GM21723 (cell line): ENCODE results near the gene PCDHB16.
"Not testable (repeated sequence)": the region's sequence is repeated elsewhere in the genome, so short reads cannot be mapped to it uniquely, and the experiment has no call there.

Source experiments
- ATAC-seq: cut with Tn5 transposase; IDR thresholded peaks from one replicate; pipeline ENCODE4 v1.9.1; 2021; ENCODE audit warnings: mild to moderate bottlenecking, moderate library complexity; ENCODE audit not compliant: unreplicated experiment

The PCDHB16 gene

DNA sequence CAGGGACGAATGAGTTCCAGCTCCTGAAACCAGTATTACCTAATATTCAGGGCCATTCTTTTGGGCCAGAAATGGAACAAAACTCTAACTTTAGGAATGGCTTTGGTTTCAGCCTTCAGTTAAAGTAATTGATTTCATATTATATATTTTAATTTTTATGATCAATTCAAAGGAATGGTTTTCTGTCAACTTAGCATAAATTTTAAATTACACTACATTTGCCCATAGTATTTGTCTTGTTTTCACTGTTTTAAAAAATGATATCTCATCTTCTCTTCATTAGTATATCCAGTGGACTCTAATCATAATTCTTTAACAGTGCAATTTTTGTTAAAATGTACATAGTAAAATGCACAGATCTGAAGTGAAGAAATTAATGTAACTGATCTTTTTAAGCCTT, 1.9 kb upstream of the PCDHB16 start:
- ATAC-seq = no peak

DNA sequence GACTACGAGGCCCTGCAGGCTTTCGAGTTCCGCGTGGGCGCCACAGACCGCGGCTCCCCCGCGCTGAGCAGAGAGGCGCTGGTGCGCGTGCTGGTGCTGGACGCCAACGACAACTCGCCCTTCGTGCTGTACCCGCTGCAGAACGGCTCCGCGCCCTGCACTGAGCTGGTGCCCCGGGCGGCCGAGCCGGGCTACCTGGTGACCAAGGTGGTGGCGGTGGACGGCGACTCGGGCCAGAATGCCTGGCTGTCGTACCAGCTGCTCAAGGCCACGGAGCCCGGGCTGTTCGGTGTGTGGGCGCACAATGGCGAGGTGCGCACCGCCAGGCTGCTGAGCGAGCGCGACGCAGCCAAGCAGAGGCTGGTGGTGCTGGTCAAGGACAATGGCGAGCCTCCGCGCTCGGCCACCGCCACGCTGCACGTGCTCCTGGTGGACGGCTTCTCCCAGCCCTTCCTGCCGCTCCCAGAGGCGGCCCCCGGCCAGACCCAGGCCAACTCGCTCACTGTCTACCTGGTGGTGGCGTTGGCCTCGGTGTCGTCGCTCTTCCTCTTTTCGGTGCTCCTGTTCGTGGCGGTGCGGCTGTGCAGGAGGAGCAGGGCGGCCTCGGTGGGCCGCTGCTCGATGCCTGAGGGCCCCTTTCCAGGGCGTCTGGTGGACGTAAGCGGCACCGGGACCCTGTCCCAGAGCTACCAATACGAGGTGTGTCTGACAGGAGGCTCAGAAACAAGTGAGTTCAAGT, 2.1 kb downstream of the PCDHB16 start:
- not testable (repeated sequence) for ATAC-seq

DNA sequence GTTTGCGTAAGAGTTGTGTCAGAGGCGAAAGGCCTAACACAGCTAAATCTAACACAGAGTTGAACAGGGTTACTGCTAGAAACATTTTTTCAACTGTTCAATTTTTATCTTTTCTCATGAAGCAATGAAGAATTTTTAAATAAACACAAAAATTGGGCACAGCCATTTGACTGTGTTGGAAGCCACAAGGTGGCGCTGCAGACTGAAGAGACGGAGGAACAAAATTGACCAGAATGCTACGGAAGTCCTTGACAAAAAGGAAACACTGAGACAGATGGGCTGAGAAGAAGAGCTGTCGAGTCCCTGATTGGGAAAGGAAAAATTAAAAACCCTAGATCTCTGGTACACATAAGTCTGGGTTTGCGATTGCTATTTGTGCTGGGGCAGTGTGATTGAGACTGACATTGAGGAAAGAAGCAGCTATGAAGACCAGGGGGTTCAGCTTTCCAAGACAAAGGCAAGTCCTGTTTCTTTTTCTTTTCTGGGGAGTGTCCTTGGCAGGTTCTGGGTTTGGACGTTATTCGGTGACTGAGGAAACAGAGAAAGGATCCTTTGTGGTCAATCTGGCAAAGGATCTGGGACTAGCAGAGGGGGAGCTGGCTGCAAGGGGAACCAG, 4.8 kb downstream of the PCDHB16 start, which contains the start of gene PCDHB9:
Gene PCDHB9, plus strand, starts transcription at position 265 of the 616 bp plus-strand sequence. Its CDS starts 158 bp downstream, at position 423.
- ATAC-seq = no peak

DNA sequence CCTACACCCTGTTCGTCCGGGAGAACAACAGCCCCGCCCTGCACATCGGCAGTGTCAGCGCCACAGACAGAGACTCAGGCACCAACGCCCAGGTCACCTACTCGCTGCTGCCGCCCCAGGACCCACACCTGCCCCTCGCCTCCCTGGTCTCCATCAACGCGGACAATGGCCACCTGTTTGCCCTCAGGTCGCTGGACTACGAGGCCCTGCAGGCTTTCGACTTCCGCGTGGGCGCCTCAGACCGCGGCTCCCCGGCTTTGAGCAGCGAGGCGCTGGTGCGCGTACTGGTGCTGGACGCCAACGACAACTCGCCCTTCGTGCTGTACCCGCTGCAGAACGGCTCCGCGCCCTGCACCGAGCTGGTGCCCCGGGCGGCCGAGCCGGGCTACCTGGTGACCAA, 6.5 kb downstream of the PCDHB16 start:
- ATAC-seq = not testable (repeated sequence)

DNA sequence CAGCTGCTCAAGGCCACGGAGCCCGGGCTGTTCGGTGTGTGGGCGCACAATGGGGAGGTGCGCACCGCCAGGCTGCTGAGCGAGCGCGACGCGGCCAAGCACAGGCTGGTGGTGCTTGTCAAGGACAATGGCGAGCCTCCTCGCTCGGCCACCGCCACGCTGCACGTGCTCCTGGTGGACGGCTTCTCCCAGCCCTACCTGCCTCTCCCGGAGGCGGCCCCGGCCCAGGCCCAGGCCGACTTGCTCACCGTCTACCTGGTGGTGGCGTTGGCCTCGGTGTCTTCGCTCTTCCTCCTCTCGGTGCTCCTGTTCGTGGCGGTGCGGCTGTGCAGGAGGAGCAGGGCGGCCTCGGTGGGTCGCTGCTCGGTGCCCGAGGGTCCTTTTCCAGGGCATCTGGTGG, 6.9 kb downstream of the PCDHB16 start:
- ATAC-seq = not testable (repeated sequence)

DNA sequence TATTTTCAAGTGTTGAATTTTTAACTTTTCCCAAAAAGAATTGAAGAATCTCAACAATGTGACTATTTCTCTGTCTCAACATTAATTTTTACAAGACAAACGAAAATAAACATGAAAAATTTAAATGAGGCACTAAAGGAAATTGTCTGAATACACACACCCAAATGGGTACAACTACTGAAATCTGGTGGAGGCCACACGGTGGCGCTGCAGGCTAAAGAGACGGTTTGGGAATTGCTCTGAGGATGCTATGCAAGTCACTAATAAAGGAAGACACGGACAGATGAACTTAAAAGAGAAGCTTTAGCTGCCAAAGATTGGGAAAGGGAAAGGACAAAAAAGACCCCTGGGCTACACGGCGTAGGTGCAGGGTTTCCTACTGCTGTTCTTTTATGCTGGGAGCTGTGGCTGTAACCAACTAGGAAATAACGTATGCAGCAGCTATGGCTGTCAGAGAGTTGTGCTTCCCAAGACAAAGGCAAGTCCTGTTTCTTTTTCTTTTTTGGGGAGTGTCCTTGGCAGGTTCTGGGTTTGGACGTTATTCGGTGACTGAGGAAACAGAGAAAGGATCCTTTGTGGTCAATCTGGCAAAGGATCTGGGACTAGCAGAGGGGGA, 10.0 kb downstream of the PCDHB16 start, which contains the start of gene PCDHB10:
Gene PCDHB10, plus strand, starts transcription at position 244 of the 616 bp plus-strand sequence. Its CDS starts 200 bp downstream, at position 444.
- ATAC-seq = no peak

DNA sequence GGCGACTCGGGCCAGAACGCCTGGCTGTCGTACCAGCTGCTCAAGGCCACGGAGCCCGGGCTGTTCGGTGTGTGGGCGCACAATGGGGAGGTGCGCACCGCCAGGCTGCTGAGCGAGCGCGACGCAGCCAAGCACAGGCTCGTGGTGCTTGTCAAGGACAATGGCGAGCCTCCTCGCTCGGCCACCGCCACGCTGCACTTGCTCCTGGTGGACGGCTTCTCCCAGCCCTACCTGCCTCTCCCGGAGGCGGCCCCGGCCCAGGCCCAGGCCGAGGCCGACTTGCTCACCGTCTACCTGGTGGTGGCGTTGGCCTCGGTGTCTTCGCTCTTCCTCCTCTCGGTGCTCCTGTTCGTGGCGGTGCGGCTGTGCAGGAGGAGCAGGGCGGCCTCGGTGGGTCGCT, 12.1 kb downstream of the PCDHB16 start:
- ATAC-seq = not testable (repeated sequence)

DNA sequence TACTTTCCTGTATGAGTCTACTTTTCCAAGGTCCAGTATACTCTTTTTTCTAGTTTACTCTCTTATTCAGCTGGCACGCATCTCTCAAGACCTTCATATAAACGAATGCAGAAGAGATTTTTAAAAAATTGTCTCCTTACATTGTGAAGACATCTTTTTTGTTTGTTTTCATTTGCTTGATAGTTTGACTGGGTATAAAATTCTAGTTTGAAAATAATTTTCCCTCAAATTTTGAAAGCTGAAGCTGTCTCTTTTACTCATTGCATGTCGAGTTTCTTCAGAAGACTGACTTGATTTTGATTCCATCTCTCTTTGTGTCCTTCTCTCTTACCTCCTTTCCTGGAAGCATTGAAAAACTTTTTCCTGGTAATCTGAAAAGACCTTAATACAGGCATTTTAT, 14.2 kb downstream of the PCDHB16 start:
- ATAC-seq = no peak

DNA sequence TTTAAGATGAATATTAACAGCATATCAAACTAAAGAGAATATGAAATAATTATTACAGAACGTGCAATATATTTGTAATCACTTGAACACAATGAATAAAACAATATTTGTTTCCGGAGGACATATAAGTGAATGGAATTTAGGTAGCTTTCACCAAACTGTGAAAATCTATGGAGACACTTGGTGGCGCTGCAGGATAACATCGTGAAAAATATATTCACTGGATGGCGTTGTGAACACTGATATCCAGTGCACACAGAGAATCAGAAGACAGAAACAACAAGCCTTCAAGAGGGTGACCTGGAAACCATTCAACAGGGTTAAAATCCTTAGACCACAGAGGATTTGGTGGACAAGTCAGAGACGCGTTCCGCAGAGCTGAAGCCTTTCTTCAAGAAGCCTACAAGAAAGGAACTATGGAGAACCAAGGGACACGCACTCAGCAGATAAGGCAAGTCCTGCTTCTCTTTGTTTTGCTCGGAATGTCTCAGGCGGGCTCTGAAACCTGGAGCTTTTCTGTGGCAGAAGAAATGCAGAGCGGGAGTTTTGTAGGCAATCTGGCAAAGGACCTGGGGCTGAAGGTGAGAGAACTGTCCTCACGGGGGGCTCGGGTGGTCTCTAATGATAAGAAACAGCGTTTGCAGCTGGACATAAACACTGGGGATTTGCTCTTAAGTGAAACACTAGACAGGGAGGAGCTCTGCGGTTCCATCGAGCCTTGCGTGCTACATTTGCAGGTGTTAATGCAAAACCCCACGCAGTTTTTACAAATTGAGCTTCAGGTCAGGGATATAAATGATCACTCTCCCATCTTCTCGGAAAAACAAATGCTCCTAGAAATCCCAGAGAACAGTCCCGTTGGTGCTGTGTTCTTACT, 17.4 kb downstream of the PCDHB16 start, which contains the start of gene PCDHB11:
Gene PCDHB11, plus strand, starts transcription at position 269 of the 877 bp plus-strand sequence. Its CDS starts 148 bp downstream, at position 417.
- ATAC-seq = no peak

GRCh38 chr5:141201126-141201525, 18.9 kb downstream of the PCDHB16 start:
- ATAC-seq = not testable (repeated sequence)

DNA sequence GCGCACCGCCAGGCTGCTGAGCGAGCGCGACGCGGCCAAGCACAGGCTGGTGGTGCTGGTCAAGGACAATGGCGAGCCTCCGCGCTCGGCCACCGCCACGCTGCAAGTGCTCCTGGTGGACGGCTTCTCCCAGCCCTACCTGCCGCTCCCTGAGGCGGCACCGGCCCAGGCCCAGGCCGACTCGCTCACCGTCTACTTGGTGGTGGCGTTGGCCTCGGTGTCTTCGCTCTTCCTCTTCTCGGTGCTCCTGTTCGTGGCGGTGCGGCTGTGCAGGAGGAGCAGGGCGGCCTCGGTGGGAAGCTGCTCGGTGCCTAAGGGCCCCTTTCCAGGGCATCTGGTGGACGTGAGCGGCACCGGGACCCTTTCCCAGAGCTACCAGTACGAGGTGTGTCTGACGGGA, 19.5 kb downstream of the PCDHB16 start:
- not testable (repeated sequence) for ATAC-seq

- no peak for ATAC-seq
These were observed 26.3 kb downstream of the PCDHB16 start, which contains the start of gene PCDHB12 for GRCh38 chr5:141208478-141208877. Gene PCDHB12 (plus strand): TSS chr5:141208719. CDS start chr5:141208908, 189 bp downstream.

GRCh38 chr5:141210281-141210680, 28.1 kb downstream of the PCDHB16 start:
- ATAC-seq = not testable (repeated sequence)

GRCh38 chr5:141210849-141211248, 28.7 kb downstream of the PCDHB16 start:
- not testable (repeated sequence) for ATAC-seq

- ATAC-seq = not testable (repeated sequence)
These were observed 31.6 kb downstream of the PCDHB16 start, which contains the start of gene PCDHB13 for GRCh38 chr5:141213656-141214339. Gene PCDHB13 (plus strand): TSS chr5:141213919. CDS start chr5:141214124, 205 bp downstream.

DNA sequence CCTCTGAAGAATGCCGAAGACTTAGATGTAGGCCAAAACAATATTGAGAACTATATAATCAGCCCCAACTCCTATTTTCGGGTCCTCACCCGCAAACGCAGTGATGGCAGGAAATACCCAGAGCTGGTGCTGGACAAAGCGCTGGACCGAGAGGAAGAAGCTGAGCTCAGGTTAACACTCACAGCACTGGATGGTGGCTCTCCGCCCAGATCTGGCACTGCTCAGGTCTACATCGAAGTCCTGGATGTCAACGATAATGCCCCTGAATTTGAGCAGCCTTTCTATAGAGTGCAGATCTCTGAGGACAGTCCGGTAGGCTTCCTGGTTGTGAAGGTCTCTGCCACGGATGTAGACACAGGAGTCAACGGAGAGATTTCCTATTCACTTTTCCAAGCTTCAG, 32.4 kb downstream of the PCDHB16 start:
- ATAC-seq = not testable (repeated sequence)

GRCh38 chr5:141215504-141215903, 33.3 kb downstream of the PCDHB16 start:
- ATAC-seq = not testable (repeated sequence)

DNA sequence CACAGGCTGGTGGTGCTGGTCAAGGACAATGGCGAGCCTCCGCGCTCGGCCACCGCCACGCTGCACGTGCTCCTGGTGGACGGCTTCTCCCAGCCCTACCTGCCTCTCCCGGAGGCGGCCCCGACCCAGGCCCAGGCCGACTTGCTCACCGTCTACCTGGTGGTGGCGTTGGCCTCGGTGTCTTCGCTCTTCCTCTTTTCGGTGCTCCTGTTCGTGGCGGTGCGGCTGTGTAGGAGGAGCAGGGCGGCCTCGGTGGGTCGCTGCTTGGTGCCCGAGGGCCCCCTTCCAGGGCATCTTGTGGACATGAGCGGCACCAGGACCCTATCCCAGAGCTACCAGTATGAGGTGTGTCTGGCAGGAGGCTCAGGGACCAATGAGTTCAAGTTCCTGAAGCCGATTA, 33.8 kb downstream of the PCDHB16 start:
- ATAC-seq = not testable (repeated sequence)

- no peak for ATAC-seq
These were observed 41.1 kb downstream of the PCDHB16 start, which contains the start of gene PCDHB14 for GRCh38 chr5:141223112-141223783. Gene PCDHB14 (plus strand): TSS chr5:141223343. CDS start chr5:141223506, 163 bp downstream.
